ENCODE results near the gene ANK3. TPM values are rescaled to one million over a fixed set of nuclear protein-coding genes. Genes with fewer than 3 reads are reported as not detected.

Gene ANK3
- polyA plus RNA-seq, 1 donor from 2014 or later, result 114 TPM

GRCh38 chr10:60422809-60423208, 33.1 kb upstream of the ANK3 start:
- H3K4me3 ChIP-seq (ENCODE audit: low read length), result no peak overlapping the region
- TF ChIP-seq EZH2 (IDR thresholded peaks at IDR 0.05; ENCODE audit: borderline replicate concordance, insufficient read depth, low read length, poor library complexity, severe bottlenecking), result no peak
- TF ChIP-seq EP300 (conservative IDR thresholded peaks at IDR 0.05; ENCODE audit: poor library complexity, severe bottlenecking), result no peak

GRCh38 chr10:60420991-60421894, 31.6 kb upstream of the ANK3 start:
- no peaks in the 10 kb centered on the region for H3K36me3 ChIP-seq (ENCODE audit: insufficient read depth, low read length)
- H3K9me2 ChIP-seq (ENCODE audit: insufficient read depth, low read length), result no peaks in the 10 kb centered on the region
- H3K9me3 ChIP-seq (ENCODE audit: low read length), result no peaks in the 10 kb centered on the region
- no peak overlapping the region for H3K4me3 ChIP-seq (ENCODE audit: low read length)
- TF ChIP-seq, protein P1, sequence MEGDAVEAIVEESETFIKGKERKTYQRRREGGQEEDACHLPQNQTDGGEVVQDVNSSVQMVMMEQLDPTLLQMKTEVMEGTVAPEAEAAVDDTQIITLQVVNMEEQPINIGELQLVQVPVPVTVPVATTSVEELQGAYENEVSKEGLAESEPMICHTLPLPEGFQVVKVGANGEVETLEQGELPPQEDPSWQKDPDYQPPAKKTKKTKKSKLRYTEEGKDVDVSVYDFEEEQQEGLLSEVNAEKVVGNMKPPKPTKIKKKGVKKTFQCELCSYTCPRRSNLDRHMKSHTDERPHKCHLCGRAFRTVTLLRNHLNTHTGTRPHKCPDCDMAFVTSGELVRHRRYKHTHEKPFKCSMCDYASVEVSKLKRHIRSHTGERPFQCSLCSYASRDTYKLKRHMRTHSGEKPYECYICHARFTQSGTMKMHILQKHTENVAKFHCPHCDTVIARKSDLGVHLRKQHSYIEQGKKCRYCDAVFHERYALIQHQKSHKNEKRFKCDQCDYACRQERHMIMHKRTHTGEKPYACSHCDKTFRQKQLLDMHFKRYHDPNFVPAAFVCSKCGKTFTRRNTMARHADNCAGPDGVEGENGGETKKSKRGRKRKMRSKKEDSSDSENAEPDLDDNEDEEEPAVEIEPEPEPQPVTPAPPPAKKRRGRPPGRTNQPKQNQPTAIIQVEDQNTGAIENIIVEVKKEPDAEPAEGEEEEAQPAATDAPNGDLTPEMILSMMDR (IDR thresholded peaks at IDR 0.05; ENCODE audit: poor library complexity, severe bottlenecking), result no peak
- TF ChIP-seq EZH2 (IDR thresholded peaks at IDR 0.05; ENCODE audit: borderline replicate concordance, insufficient read depth, low read length, poor library complexity, severe bottlenecking), result no peak
- TF ChIP-seq EP300 (conservative IDR thresholded peaks at IDR 0.05; ENCODE audit: poor library complexity, severe bottlenecking), result no peak
- TF ChIP-seq TAF1 (IDR thresholded peaks at IDR 0.05; ENCODE audit: low read depth), result no peak
- TF ChIP-seq MXI1 (conservative IDR thresholded peaks at IDR 0.05; ENCODE audit: poor library complexity, severe bottlenecking), result no peak
- TF ChIP-seq SMC3 (conservative IDR thresholded peaks at IDR 0.05; ENCODE audit: poor library complexity), result no peak
- no peak for TF ChIP-seq POLR2AphosphoS5 (IDR thresholded peaks at IDR 0.05)
- TF ChIP-seq, protein P2, sequence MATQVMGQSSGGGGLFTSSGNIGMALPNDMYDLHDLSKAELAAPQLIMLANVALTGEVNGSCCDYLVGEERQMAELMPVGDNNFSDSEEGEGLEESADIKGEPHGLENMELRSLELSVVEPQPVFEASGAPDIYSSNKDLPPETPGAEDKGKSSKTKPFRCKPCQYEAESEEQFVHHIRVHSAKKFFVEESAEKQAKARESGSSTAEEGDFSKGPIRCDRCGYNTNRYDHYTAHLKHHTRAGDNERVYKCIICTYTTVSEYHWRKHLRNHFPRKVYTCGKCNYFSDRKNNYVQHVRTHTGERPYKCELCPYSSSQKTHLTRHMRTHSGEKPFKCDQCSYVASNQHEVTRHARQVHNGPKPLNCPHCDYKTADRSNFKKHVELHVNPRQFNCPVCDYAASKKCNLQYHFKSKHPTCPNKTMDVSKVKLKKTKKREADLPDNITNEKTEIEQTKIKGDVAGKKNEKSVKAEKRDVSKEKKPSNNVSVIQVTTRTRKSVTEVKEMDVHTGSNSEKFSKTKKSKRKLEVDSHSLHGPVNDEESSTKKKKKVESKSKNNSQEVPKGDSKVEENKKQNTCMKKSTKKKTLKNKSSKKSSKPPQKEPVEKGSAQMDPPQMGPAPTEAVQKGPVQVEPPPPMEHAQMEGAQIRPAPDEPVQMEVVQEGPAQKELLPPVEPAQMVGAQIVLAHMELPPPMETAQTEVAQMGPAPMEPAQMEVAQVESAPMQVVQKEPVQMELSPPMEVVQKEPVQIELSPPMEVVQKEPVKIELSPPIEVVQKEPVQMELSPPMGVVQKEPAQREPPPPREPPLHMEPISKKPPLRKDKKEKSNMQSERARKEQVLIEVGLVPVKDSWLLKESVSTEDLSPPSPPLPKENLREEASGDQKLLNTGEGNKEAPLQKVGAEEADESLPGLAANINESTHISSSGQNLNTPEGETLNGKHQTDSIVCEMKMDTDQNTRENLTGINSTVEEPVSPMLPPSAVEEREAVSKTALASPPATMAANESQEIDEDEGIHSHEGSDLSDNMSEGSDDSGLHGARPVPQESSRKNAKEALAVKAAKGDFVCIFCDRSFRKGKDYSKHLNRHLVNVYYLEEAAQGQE (IDR thresholded peaks at IDR 0.05; ENCODE audit: borderline replicate concordance), result no peak
- H3K79me2 ChIP-seq (replicated peaks; ENCODE audit: insufficient read depth, low read length), result peaks cover 5% of the 10 kb centered on the region
- H3K27ac ChIP-seq (ENCODE audit: low read length), result no peak overlapping the region
- H3K27me3 ChIP-seq (ENCODE audit: insufficient read depth, low read depth, low read length), result no peaks in the 10 kb centered on the region
- no peaks in the 10 kb centered on the region for H3F3A ChIP-seq (ENCODE audit: insufficient read depth, low read length, poor library complexity, severe bottlenecking)
- H3K9ac ChIP-seq (ENCODE audit: low read length), result no peak overlapping the region
- no peaks in the 10 kb centered on the region for H4K20me1 ChIP-seq (ENCODE audit: insufficient read depth)
- no peak overlapping the region for H2AFZ ChIP-seq (ENCODE audit: low read depth, low read length)
- H3K4me2 ChIP-seq (ENCODE audit: low read length), result no peak overlapping the region

More at GRCh38 chr10:60422809-60423208, 33.1 kb upstream of the ANK3 start:
- H3K36me3 ChIP-seq (ENCODE audit: insufficient read depth, low read length), result no peaks in the 10 kb centered on the region
- no peak overlapping the region for H2AFZ ChIP-seq (ENCODE audit: low read depth, low read length)
- no peaks in the 10 kb centered on the region for H3K27me3 ChIP-seq (ENCODE audit: insufficient read depth, low read depth, low read length)
- no peaks in the 10 kb centered on the region for H3K9me2 ChIP-seq (ENCODE audit: insufficient read depth, low read length)
- no peaks in the 10 kb centered on the region for H4K20me1 ChIP-seq (ENCODE audit: insufficient read depth)
- H3F3A ChIP-seq (ENCODE audit: insufficient read depth, low read length, poor library complexity, severe bottlenecking), result no peaks in the 10 kb centered on the region
- peaks cover 5% of the 10 kb centered on the region for H3K79me2 ChIP-seq (replicated peaks; ENCODE audit: insufficient read depth, low read length)
- no peak overlapping the region for H3K27ac ChIP-seq (ENCODE audit: low read length)
- H3K4me2 ChIP-seq (ENCODE audit: low read length), result no peak overlapping the region
- H3K9me3 ChIP-seq (ENCODE audit: low read length), result no peaks in the 10 kb centered on the region
- no peak overlapping the region for H3K9ac ChIP-seq (ENCODE audit: low read length)
